ENCODE results near the gene SCUBE3. TPM values are rescaled to one million over a fixed set of nuclear protein-coding genes. Genes with fewer than 3 reads are reported as not detected.

The SCUBE3 gene
- total and polyA plus RNA-seq, 2 experiments from 2014 or later = 78.2 to 78.7 TPM

DNA sequence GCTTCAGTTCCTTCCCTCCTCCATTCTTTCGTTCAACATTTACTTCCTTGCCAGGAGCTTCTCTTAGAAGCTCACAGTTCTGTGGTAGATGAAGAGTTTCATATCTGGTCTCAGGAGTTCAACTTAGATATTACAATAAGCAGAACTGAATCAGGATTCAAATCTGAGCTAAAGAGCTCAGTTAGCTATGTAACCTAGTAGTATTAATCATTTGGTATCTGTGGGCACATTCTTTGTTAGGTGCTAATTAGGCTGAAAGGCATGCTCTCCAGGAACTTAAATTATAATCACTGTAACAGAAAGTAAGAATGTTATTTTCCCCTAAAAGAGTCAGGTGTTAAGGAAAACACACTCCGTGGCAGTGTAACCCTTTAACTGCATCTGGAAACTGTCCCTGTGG lies 54.1 kb downstream of the SCUBE3 start:
- peak overlapping the region; percentile 30 for H3K27ac ChIP-seq
- no peaks in the 10 kb centered on the region for H3K9me3 ChIP-seq (ENCODE audit: low read depth)
- TF ChIP-seq, protein P1, sequence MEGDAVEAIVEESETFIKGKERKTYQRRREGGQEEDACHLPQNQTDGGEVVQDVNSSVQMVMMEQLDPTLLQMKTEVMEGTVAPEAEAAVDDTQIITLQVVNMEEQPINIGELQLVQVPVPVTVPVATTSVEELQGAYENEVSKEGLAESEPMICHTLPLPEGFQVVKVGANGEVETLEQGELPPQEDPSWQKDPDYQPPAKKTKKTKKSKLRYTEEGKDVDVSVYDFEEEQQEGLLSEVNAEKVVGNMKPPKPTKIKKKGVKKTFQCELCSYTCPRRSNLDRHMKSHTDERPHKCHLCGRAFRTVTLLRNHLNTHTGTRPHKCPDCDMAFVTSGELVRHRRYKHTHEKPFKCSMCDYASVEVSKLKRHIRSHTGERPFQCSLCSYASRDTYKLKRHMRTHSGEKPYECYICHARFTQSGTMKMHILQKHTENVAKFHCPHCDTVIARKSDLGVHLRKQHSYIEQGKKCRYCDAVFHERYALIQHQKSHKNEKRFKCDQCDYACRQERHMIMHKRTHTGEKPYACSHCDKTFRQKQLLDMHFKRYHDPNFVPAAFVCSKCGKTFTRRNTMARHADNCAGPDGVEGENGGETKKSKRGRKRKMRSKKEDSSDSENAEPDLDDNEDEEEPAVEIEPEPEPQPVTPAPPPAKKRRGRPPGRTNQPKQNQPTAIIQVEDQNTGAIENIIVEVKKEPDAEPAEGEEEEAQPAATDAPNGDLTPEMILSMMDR (IDR thresholded peaks at IDR 0.05; ENCODE audit: low read depth, low read length) = no peak
- H3K4me3 ChIP-seq = no peak overlapping the region
- DNase-seq (ENCODE audit: low read depth in 1 of 2, low spot score in 1 of 2) = no peak
- no peaks in the 10 kb centered on the region for H3K36me3 ChIP-seq
- H3K27me3 ChIP-seq = no peaks in the 10 kb centered on the region
- peaks cover 60% of the 10 kb centered on the region for H3K4me1 ChIP-seq (ENCODE audit: low read depth)

DNA sequence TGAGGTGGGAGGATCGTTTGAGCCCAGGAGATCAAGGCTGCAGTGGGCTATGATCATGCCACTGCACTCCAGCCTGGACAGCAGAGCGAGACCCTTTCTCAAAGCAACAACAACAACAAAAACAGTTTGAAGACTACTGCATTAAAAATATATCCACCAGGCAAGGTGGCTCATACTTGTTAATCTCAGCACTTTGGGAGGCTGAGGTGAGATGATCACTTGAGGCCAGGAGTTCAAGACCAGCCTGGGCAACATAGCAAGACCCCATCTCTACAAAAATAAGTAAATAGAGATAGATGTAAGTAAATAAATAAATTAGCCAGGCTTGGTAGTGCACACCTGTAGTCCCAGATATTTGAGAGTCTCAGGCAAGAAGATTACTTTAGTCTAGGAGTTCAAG lies 58.2 kb downstream of the SCUBE3 start:
- H3K36me3 ChIP-seq = no peaks in the 10 kb centered on the region
- H3K27me3 ChIP-seq = no peaks in the 10 kb centered on the region
- H3K27ac ChIP-seq = no peak overlapping the region
- H3K4me1 ChIP-seq (ENCODE audit: low read depth) = peaks cover 32% of the 10 kb centered on the region
- TF ChIP-seq, protein P1 (IDR thresholded peaks at IDR 0.05; ENCODE audit: low read depth, low read length) = no peak
- DNase-seq (ENCODE audit: low read depth in 1 of 2, low spot score in 1 of 2) = no peak
- H3K4me3 ChIP-seq = no peak overlapping the region
- H3K9me3 ChIP-seq (ENCODE audit: low read depth) = no peaks in the 10 kb centered on the region

DNA sequence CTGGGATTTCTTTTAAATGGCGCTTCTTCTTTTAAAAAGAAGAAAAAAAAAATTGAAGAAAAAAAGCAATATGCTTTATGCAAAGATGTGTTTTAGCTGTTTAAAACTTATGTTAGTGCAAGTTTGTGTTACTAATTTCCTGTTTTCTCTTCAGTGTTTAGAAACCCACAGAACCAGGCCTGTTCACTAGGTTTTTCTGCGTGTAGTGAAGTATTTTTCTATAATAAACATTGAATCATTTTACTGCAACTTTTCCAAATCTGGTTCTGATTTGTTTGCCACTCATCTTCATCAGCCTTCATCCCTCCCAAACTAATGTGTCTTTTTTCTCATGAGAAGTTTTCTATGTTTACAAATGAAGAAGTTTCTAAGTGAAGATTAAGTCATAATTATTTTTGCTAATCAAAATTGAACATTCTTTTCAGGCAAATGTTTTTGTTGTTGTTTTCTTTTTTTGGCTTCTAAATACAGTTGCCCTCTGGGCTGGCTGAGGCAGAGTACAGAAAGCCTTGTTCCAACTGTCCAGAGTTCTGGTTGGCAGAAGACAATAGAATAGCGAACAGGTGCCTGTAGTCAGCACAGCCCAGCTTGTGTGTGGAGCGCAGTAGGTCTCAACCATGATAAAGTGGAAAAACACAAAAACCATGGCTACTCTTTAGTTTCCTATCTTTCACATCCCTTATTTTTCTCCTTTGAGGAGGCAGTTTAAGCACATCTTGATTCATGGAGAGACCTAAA lies 60.2 kb downstream of the SCUBE3 start:
- Histone ChIP-seq H3K4me1 (ENCODE audit: low read depth) (peaks cover 15% of the 10 kb centered on the region), H3K27ac (peak overlapping the region; percentile 86), H3K27me3 (no peaks in the 10 kb centered on the region), H3K9me3 (ENCODE audit: low read depth) (no peaks in the 10 kb centered on the region), H3K4me3 (no peak overlapping the region), H3K36me3 (no peaks in the 10 kb centered on the region)
- TF ChIP-seq, protein P1 (IDR thresholded peaks at IDR 0.05; ENCODE audit: low read depth, low read length) = no peak
- no peak for DNase-seq (ENCODE audit: low read depth in 1 of 2, low spot score in 1 of 2)

DNA sequence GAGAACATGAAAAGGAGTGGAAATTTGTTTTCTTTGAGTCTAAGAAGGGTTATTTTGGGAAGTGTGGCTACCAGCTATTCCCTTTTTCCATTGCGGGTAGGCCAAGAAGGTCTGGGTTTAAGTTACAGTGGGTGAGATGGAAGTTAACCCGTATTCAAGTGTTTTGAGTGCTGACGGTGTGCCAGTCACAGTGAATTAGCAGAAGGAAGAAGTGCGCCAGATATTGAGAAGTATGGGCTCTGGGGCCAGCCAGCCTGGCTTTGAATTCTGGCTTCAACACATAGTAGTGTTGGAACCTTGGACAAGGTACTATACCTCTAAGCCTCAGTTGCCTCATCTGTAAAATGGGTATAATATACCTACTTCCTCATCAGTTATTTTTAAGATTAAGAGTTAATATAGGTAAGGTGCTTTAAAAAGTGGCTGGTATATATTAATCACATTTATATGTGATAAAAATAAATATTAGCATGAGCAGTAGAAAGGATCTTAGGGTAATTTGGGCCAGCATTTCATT lies 62.0 kb downstream of the SCUBE3 start:
- Histone ChIP-seq H3K9me3 (ENCODE audit: low read depth) (no peaks in the 10 kb centered on the region), H3K4me1 (ENCODE audit: low read depth) (peaks cover 18% of the 10 kb centered on the region), H3K27ac (peak overlapping the region; percentile 86), H3K4me3 (no peak overlapping the region), H3K36me3 (no peaks in the 10 kb centered on the region), H3K27me3 (no peaks in the 10 kb centered on the region)
- no peak for DNase-seq (ENCODE audit: low read depth in 1 of 2, low spot score in 1 of 2)
- TF ChIP-seq, protein P1 (IDR thresholded peaks at IDR 0.05; ENCODE audit: low read depth, low read length) = no peak

DNA sequence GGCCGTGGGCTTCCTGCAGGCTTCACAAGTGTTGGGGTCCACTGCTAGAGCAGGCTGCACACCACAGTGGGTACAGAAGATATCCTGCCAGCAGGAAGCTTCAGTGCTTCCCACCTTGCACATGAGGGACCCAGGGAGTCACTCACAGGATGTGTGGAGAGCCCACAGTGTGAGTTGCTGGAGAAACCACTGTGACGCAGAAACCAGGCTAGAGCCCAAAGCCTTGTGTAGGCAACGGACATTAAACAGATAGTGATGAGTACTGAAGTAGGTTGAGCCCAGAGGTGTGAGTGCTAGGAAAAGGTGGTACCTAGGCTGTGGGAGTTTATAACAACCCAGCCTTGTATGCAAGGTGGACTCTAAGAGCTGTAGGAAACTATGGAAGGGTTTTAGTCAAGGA lies 65.0 kb downstream of the SCUBE3 start:
- DNase-seq (ENCODE audit: low read depth in 1 of 2, low spot score in 1 of 2) = no peak
- Histone ChIP-seq H3K4me1 (ENCODE audit: low read depth) (peaks cover 24% of the 10 kb centered on the region), H3K27me3 (no peaks in the 10 kb centered on the region), H3K27ac (no peak overlapping the region), H3K4me3 (no peak overlapping the region), H3K36me3 (peaks cover 13% of the 10 kb centered on the region), H3K9me3 (ENCODE audit: low read depth) (no peaks in the 10 kb centered on the region)
- TF ChIP-seq, protein P1 (IDR thresholded peaks at IDR 0.05; ENCODE audit: low read depth, low read length) = no peak

Measured in cardiac muscle cell (in vitro differentiated cells and primary cell).